IPS DF 6.9 (cell line): ENCODE results near the gene RNPEPL1.

ENCODE experiments used
- DNase-seq: peaks from one replicate; pipeline ENCODE4 v3.0.0-alpha.2; 2013; ENCODE audit warnings: low read depth, low spot score
- H3K27ac ChIP-seq: one replicate; pipeline ENCODE4 v1.5.1; 2013; ENCODE audit warnings: low read length, control low read depth
- H3K27me3 ChIP-seq: 2 replicates; pipeline ENCODE4 v1.6.1; 2013; ENCODE audit warnings: mild to moderate bottlenecking, low read length; ENCODE audit not compliant: control insufficient read depth, insufficient read depth
- H3K36me3 ChIP-seq: 2 replicates; pipeline ENCODE4 v1.6.1; 2013; ENCODE audit warnings: low read length; ENCODE audit not compliant: control insufficient read depth, insufficient read depth
- H3K4me1 ChIP-seq: 2 replicates; pipeline ENCODE4 v1.6.1; 2013; ENCODE audit warnings: low read length; ENCODE audit not compliant: control insufficient read depth, insufficient read depth
- H3K4me3 ChIP-seq: 2 replicates; pipeline ENCODE4 v1.5.1; 2013; ENCODE audit warnings: mild to moderate bottlenecking, low read length
- H3K9me3 ChIP-seq: 2 replicates; pipeline ENCODE4 v1.6.1; 2013; ENCODE audit warnings: low read length, inconsistent platforms; ENCODE audit not compliant: control insufficient read depth, insufficient read depth
- WGBS: extraction: QIAGEN DNeasy Blood & Tissue Kit; methylation state at CpG from one replicate; pipeline ENCODE4 v1.1.7; 2013; ENCODE audit warnings: mixed read lengths, missing lambda C conversion rate; ENCODE audit not compliant: insufficient read length, insufficient coverage; 5-methylcytosine and 5-hydroxymethylcytosine counted together

The RNPEPL1 gene

GRCh38 chr2:240627736-240628506 is 59.6 kb downstream of the RNPEPL1 start:
- WGBS: no CpG with 5 or more reads among the region's 17 CpGs
- no peaks in the 10 kb centered on the region for H3K4me1 ChIP-seq
- H3K36me3 ChIP-seq: no peaks in the 10 kb centered on the region; the same call in 1 of the 2 replicates
- no peaks in the 10 kb centered on the region for H3K27me3 ChIP-seq
- no peak overlapping the region for H3K4me3 ChIP-seq
- no peak overlapping the region for H3K27ac ChIP-seq
- no peak for DNase-seq
- H3K9me3 ChIP-seq: peaks cover 3% of the 10 kb centered on the region; the same call in 1 of the 2 replicates

GRCh38 chr2:240628507-240628807 is 60.2 kb downstream of the RNPEPL1 start:
- Histone ChIP-seq H3K4me3 (no peak overlapping the region), H3K27me3 (no peaks in the 10 kb centered on the region), H3K9me3 (peaks cover 3% of the 10 kb centered on the region; the same call in 1 of the 2 replicates), H3K4me1 (no peaks in the 10 kb centered on the region), H3K27ac (no peak overlapping the region), H3K36me3 (no peaks in the 10 kb centered on the region; the same call in 1 of the 2 replicates)
- no peak for DNase-seq
- no CpG with 5 or more reads among the region's 7 CpGs for WGBS

- H3K36me3 ChIP-seq: no peaks in the 10 kb centered on the region; the same call in 1 of the 2 replicates
- no peaks in the 10 kb centered on the region for H3K27me3 ChIP-seq
- no peaks in the 10 kb centered on the region for H3K4me1 ChIP-seq
- no peak overlapping the region for H3K27ac ChIP-seq
- H3K9me3 ChIP-seq: peaks cover 3% of the 10 kb centered on the region; the same call in 1 of the 2 replicates
- no peak overlapping the region for H3K4me3 ChIP-seq
- DNase-seq: no peak
- WGBS: no CpG with 5 or more reads among the region's 20 CpGs
Observed at GRCh38 chr2:240628808-240629618, 60.7 kb downstream of the RNPEPL1 start.

GRCh38 chr2:240629619-240629967 is 61.3 kb downstream of the RNPEPL1 start:
- Histone ChIP-seq H3K36me3 (no peaks in the 10 kb centered on the region; the same call in 1 of the 2 replicates), H3K27me3 (no peaks in the 10 kb centered on the region), H3K9me3 (peaks cover 3% of the 10 kb centered on the region; the same call in 1 of the 2 replicates), H3K4me1 (no peaks in the 10 kb centered on the region), H3K4me3 (no peak overlapping the region), H3K27ac (no peak overlapping the region)
- DNase-seq: no peak
- WGBS: no CpG with 5 or more reads among the region's 5 CpGs

- H3K4me3 ChIP-seq: no peak overlapping the region
- no CpG with 5 or more reads among the region's 50 CpGs for WGBS
- peaks cover 5% of the 10 kb centered on the region; the same call in 1 of the 2 replicates for H3K9me3 ChIP-seq
- no peak for DNase-seq
- H3K27me3 ChIP-seq: no peaks in the 10 kb centered on the region
- H3K4me1 ChIP-seq: no peaks in the 10 kb centered on the region
- no peak overlapping the region for H3K27ac ChIP-seq
- no peaks in the 10 kb centered on the region; the same call in 1 of the 2 replicates for H3K36me3 ChIP-seq
Observed at GRCh38 chr2:240629968-240630770, 61.9 kb downstream of the RNPEPL1 start.
